OCI-LY7 (cell line): ENCODE data around the gene RRAS. TPM values are rescaled to one million over a fixed set of nuclear protein-coding genes. Genes with fewer than 3 reads are reported as not detected.
"Not testable (repeated sequence)": the region's sequence is repeated elsewhere in the genome, so short reads cannot be mapped to it uniquely, and the experiment has no call there.

Source experiments
- BruUV-seq: library from RNA; stranded (reverse); fragments of 400-500 nt; replicated peaks from 2 replicates; lab custom pipeline; 2021; lab: Mats Ljungman, UMichigan
- CTCF ChIA-PET: fragments of 300-600 bp; sonication (Branson Sonifier 250); formaldehyde crosslinking; loops from one replicate; lab custom pipeline; 2022; ENCODE audit warnings: antibody characterized with exemption; ENCODE audit not compliant: unreplicated experiment; lab: Charles Lee
- POLR2A ChIA-PET: fragments of 300-600 bp; sonication (Branson Sonifier 250); formaldehyde crosslinking; loops from one replicate; lab custom pipeline; 2022; ENCODE audit warnings: antibody characterized with exemption; lab: Charles Lee
- DNase-seq: peaks from one replicate; pipeline ENCODE4 v3.0.0-alpha.2; 2015; ENCODE audit warnings: low spot score
- H2AFZ ChIP-seq: fragments of 200-600 bp; sonication (generic), shearing (Covaris generic); 2 replicates; pipeline ENCODE4 v1.6.1; 2014; ENCODE audit warnings: mild to moderate bottlenecking, antibody characterized with exemption, low read length, moderate library complexity
- H3K27ac ChIP-seq: fragments of 200-600 bp; sonication (generic); 2 replicates; pipeline ENCODE4 v1.5.1; 2014; ENCODE audit warnings: mixed run types, low read depth, mild to moderate bottlenecking, moderate library complexity, low read length, inconsistent platforms; ENCODE audit not compliant: poor library complexity, severe bottlenecking
- H3K36me3 ChIP-seq: fragments of 200-600 bp; sonication (generic); 2 replicates; pipeline ENCODE4 v1.6.1; 2014; ENCODE audit warnings: mild to moderate bottlenecking, antibody characterized with exemption, low read length, moderate library complexity, mixed read lengths; ENCODE audit not compliant: insufficient read depth
- H3K4me1 ChIP-seq: fragments of 200-600 bp; sonication (generic); 2 replicates; pipeline ENCODE4 v1.5.1; 2014; ENCODE audit warnings: mild to moderate bottlenecking, low read length; ENCODE audit not compliant: insufficient read depth, poor library complexity, severe bottlenecking
- H3K4me2 ChIP-seq: fragments of 200-600 bp; sonication (generic); 2 replicates; pipeline ENCODE4 v1.6.1; 2014; ENCODE audit warnings: mild to moderate bottlenecking, low read length
- H3K4me3 ChIP-seq: fragments of 200-600 bp; sonication (generic); 2 replicates; pipeline ENCODE4 v1.5.1; 2014; ENCODE audit warnings: mild to moderate bottlenecking, low read depth, low read length; ENCODE audit not compliant: poor library complexity, severe bottlenecking
- H3K79me2 ChIP-seq: fragments of 200-600 bp; sonication (generic); 2 replicates; pipeline ENCODE4 v1.6.1; 2016; ENCODE audit warnings: low read depth, mild to moderate bottlenecking, low read length, moderate library complexity, mixed read lengths; ENCODE audit not compliant: insufficient read depth
- H3K9me2 ChIP-seq: fragments of 200-600 bp; sonication (generic); 2 replicates; pipeline ENCODE4 v1.6.1; 2016; ENCODE audit warnings: mild to moderate bottlenecking, low read length, mixed read lengths; ENCODE audit not compliant: insufficient read depth
- H3K9me3 ChIP-seq: fragments of 200-600 bp; sonication (generic); 2 replicates; pipeline ENCODE4 v1.6.1; 2014; ENCODE audit warnings: mild to moderate bottlenecking, mixed run types, low read length, mixed read lengths
- H4K20me1 ChIP-seq: fragments of 200-600 bp; sonication (generic); 2 replicates; pipeline ENCODE4 v1.6.1; 2014; ENCODE audit warnings: mild to moderate bottlenecking, antibody characterized with exemption, low read length, moderate library complexity, mixed read lengths; ENCODE audit not compliant: insufficient read depth
- CTCF ChIP-seq: fragments of 200-600 bp; sonication (generic); conservative IDR thresholded peaks from 2 replicates; pipeline ENCODE4 v1.5.1; 2014; ENCODE audit warnings: mild to moderate bottlenecking, antibody characterized with exemption, low read length, moderate library complexity, mixed read lengths
- EZH2phosphoT487 ChIP-seq: fragments of 200-600 bp; sonication (generic); IDR thresholded peaks from 2 replicates; pipeline ENCODE4 v1.6.1; 2018; ENCODE audit warnings: low read depth, borderline replicate concordance, mild to moderate bottlenecking, mixed run types, antibody characterized with exemption, low read length, moderate library complexity, mixed read lengths
- intact Hi-C: fragments of 100-400 bp; cut with micrococcal nuclease; formaldehyde crosslinking; loops from one replicate; pipeline ENCODE4 v1.10.0; 2022; ENCODE audit not compliant: unreplicated experiment
- total RNA-seq, 2 experiments: library from RNA; depleted of rRNA in 1 of 2; stranded (reverse); fragments of >200 nt in 1 of 2; shearing (Covaris generic) in 1 of 2; gene quantifications; 2 replicates each; pipeline ENCODE4 v1.2.3, GENCODE V29; 2014 to 2022

Gene RRAS
- total RNA-seq, 2 experiments from 2014 or later = 4.7 to 5.5 TPM

GRCh38 chr19:49624967-49625910 is 14.7 kb downstream of the RRAS start:
- TF ChIP-seq CTCF (no peak), EZH2phosphoT487 (no peak)
- Histone ChIP-seq H3K4me2 (no peak overlapping the region), H3K27ac (no peak overlapping the region), H4K20me1 (no peaks in the 10 kb centered on the region), H3K4me1 (no peaks in the 10 kb centered on the region), H3K36me3 (peaks cover 68% of the 10 kb centered on the region), H3K79me2 (no peaks in the 10 kb centered on the region), H3K4me3 (no peak overlapping the region), H2AFZ (no peak overlapping the region), H3K9me2 (no peaks in the 10 kb centered on the region), H3K9me3 (no peaks in the 10 kb centered on the region)
- POLR2A ChIA-PET = interaction anchor here (0.6 kb wide), 1 partner anchor 142 kb away, joined by 3 read pairs; the partner anchor contains the start of gene AP2A1
- intact Hi-C loops = no loop called here
- TSS peak; percentile 30 for BruUV-seq
- DNase-seq = no peak
- CTCF ChIA-PET = no interaction called here

- peaks cover 83% of the 10 kb centered on the region for H3K36me3 ChIP-seq
- H2AFZ ChIP-seq, H3K79me2 ChIP-seq, H3K4me2 ChIP-seq, H3K27ac ChIP-seq, H4K20me1 ChIP-seq, H3K4me1 ChIP-seq, H3K4me3 ChIP-seq, H3K9me3 ChIP-seq, intact Hi-C loops, DNase-seq, H3K9me2 ChIP-seq, BruUV-seq, CTCF ChIA-PET: not testable (repeated sequence)
- POLR2A ChIA-PET = interaction anchor here (2.0 kb wide), 1 partner anchor 22 kb away, joined by 4 read pairs; the partner anchor contains the start of gene RRAS
Measured at GRCh38 chr19:49617860-49618259, 22.1 kb downstream of the RRAS start.

GRCh38 chr19:49616945-49617344 is 23.0 kb downstream of the RRAS start:
- H4K20me1 ChIP-seq = no peaks in the 10 kb centered on the region
- no peak overlapping the region for H3K27ac ChIP-seq
- peaks cover 88% of the 10 kb centered on the region for H3K36me3 ChIP-seq
- no peaks in the 10 kb centered on the region for H3K79me2 ChIP-seq
- ChIA-PET POLR2A (interaction anchor here (2.0 kb wide), 1 partner anchor 23 kb away, joined by 4 read pairs; the partner anchor contains the start of gene RRAS), CTCF (no interaction called here)
- no peak overlapping the region for H3K4me2 ChIP-seq
- H3K4me1 ChIP-seq = no peaks in the 10 kb centered on the region
- DNase-seq = no peak
- no peak overlapping the region for H2AFZ ChIP-seq
- TF ChIP-seq EZH2phosphoT487 (no peak), CTCF (no peak)
- no peaks in the 10 kb centered on the region for H3K9me2 ChIP-seq
- no TSS peak for BruUV-seq
- intact Hi-C loops = no loop called here
- no peaks in the 10 kb centered on the region for H3K9me3 ChIP-seq
- H3K4me3 ChIP-seq = no peak overlapping the region
